NOMO-1 treated with DMSO at 0.1 percent for 48 hours (cell line): Measurements from ENCODE around the gene COX7B.
"Not testable (repeated sequence)": the region's sequence is repeated elsewhere in the genome, so short reads cannot be mapped to it uniquely, and the experiment has no call there.

ENCODE experiments used
- DNase-seq: peaks from one replicate; lab custom pipeline; 2025; ENCODE audit not compliant: unreplicated experiment; lab: John Stamatoyannopoulos, UW

COX7B gene

GRCh38 chrX:77945031-77945430 lies 45.8 kb downstream of the COX7B start:
- DNase-seq, result not testable (repeated sequence)

DNA sequence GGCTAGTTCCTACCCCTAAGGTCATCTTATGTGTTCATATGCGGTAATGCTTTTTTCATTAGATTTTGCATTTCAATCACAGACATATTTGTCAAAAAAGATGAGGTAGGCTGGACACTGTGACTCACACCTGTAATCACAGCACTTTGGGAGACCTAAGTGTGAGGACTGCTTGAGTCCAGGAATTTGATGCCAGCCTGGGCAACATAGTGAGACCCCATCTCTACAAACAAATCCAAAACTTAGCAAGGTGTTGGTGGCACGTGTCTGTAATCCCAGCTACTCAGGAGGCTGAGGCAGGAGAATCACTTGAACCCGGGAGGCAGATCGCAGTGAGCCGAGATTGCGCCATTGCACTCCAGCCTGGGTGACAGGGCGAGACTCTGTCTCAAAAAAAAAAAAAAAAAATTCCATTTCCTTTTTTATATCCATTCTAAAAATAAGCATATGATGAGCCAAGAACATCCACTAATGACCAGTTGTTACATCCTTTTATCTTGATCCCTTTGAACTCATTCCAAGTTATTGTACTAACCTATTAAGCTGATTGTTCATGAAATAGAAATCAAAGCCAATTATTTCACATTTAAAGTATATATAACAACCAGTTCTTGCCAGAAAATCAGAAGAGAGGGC lies 46.8 kb downstream of the COX7B start:
- DNase-seq, result peak; percentile 10

DNA sequence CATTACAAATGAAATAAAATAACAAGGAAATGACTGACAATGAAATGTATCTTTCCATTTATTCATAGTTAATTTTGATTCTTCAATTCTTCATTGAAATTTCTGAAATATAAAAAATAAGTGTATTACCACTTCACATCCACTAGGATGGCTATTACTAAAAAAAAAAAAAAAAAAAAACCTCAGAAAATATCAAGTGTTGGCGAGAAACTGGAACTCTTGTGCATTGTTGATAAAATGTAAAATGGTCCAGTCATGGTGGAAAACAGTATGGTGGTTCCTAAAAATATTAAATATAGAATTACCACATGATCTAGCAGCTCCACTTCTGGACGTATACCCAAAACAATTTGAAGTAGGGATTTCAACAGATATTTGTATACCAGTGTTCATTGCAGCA lies 47.3 kb downstream of the COX7B start:
- DNase-seq, result no peak

DNA sequence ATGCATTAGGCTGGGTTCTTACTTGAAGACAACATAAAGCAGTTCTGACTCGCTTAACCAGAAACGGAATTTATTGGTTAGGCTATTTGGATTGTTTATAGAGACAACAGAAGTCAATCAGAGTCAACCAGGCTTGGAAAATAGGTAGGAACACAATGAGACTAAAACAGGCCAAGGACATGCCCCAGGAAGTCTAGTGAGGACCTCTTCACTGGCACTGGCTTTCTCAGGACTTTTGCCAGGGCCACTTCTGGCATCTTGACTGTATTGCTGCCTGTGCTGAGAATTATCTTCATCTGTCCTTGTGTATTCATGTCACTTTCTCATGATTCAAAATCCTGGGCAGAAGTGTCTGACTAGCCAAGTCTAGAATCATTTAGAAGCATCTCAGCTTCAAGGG lies 50.6 kb downstream of the COX7B start:
- no peak for DNase-seq

DNA sequence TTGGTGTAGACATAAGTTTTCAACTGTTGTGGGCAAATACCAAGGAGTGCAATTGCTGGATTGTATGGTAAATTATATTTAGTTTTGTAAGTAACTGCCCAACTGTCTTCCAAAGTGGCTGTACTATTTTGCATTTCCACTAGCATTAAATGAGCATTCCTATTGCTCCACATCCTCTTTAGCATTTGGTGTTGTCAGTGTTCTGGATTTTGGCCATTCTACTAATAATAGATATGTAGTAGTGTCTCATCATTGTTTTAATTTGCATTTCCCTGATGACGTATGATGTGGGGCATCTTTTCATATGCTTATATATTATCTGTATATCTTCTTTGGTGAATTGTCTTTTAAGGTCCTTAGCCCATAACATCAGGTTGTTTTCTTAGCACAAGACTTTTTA lies 52.9 kb downstream of the COX7B start:
- no peak for DNase-seq

GRCh38 chrX:77953302-77953701 lies 54.0 kb downstream of the COX7B start:
- peak; percentile 35 for DNase-seq

DNA sequence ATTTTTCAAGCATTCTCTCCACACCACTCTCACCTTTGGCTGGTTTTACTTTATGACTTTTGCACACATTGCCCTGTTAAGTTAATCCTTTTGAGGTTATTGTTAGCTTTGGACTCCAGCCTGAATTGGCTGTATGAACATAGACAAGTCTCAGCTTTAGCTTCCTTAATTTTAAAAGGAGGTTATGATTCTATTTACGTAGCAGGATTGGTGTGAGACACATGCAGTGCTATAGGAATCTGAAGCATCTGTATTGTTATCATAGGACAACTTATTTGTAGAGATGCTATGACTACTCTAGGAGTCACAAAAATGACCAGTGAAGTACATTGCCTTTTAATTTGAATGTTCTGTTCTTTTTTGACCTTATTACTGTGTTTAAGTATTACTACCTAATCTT lies 54.4 kb downstream of the COX7B start:
- DNase-seq, result no peak
